GM12878 (cell line): ENCODE results near the gene EPB41L4A.

Experiments
- CBX5 ChIP-seq: sonication (generic); IDR thresholded peaks from 2 replicates; pipeline ENCODE4 v1.6.1; 2016; ENCODE audit warnings: low read depth, moderate library complexity, mild to moderate bottlenecking, inconsistent platforms
- CREM ChIP-seq: IDR thresholded peaks from 2 replicates; pipeline ENCODE4 v1.6.1; 2014; ENCODE audit warnings: antibody characterized with exemption, low read depth
- CTCF ChIP-seq, 3 experiments: IDR thresholded peaks in 2 of 3; conservative IDR thresholded peaks in 1 of 3; 2 replicates each; pipeline ENCODE4 v1.5.1; 2011; ENCODE audit warnings: low read depth in 3 of 3, low read length in 3 of 3, mild to moderate bottlenecking in 3 of 3, control low read depth in 2 of 3, moderate library complexity in 2 of 3, inconsistent platforms in 1 of 3, mixed read lengths in 1 of 3; ENCODE audit not compliant: control insufficient read depth in 2 of 3, insufficient read depth in 1 of 3; ENCODE audit errors: extremely low read depth in 1 of 3
- E2F4 ChIP-seq: IDR thresholded peaks from 2 replicates; pipeline ENCODE4 v1.6.1; 2012; ENCODE audit warnings: low read depth, low read length, improper control_type of control experiment
- EP300 ChIP-seq, 2 experiments: fragments of 150-350 bp in 1 of 2; IDR thresholded peaks; 2 replicates each; pipeline ENCODE4 v1.6.1; 2011 to 2012; ENCODE audit warnings: low read depth in 2 of 2, low read length in 2 of 2, borderline replicate concordance in 1 of 2, improper control_type of control experiment in 1 of 2, inconsistent platforms in 1 of 2; ENCODE audit not compliant: control insufficient read depth in 1 of 2
- EZH2 ChIP-seq: IDR thresholded peaks from 2 replicates; pipeline ENCODE4 v1.6.1; 2012; ENCODE audit warnings: low read depth, mild to moderate bottlenecking, control low read depth, inconsistent platforms, low read length, borderline replicate concordance; ENCODE audit not compliant: control insufficient read depth
- NBN ChIP-seq: fragments of 450-650 bp; IDR thresholded peaks from 2 replicates; pipeline ENCODE4 v1.6.1; 2016
- POLR2A ChIP-seq: IDR thresholded peaks from 2 replicates; pipeline ENCODE4 v1.6.1; 2011; ENCODE audit warnings: low read depth, mild to moderate bottlenecking, low read length
- POLR2AphosphoS5 ChIP-seq: IDR thresholded peaks from 2 replicates; pipeline ENCODE4 v1.6.1; 2011; ENCODE audit warnings: mild to moderate bottlenecking, low read length, inconsistent platforms
- SKIL ChIP-seq: fragments of 450-650 bp; IDR thresholded peaks from 2 replicates; pipeline ENCODE4 v1.6.1; 2017; ENCODE audit warnings: mild to moderate bottlenecking, low read depth, inconsistent platforms; ENCODE audit not compliant: poor library complexity, severe bottlenecking
- SRF ChIP-seq, 2 experiments: IDR thresholded peaks; 2 replicates each; pipeline ENCODE4 v1.6.1; 2011; ENCODE audit warnings: low read depth in 2 of 2, low read length in 2 of 2, mild to moderate bottlenecking in 1 of 2, moderate library complexity in 1 of 2
- TAF1 ChIP-seq: IDR thresholded peaks from 2 replicates; pipeline ENCODE4 v1.6.1; 2011; ENCODE audit warnings: mild to moderate bottlenecking, low read depth, low read length, borderline replicate concordance
- TCF12 ChIP-seq: IDR thresholded peaks from 2 replicates; pipeline ENCODE4 v1.6.1; 2011; ENCODE audit warnings: low read depth, mild to moderate bottlenecking, low read length

GRCh38 chr5:112126982-112127381, 292.1 kb downstream of the EPB41L4A start:
- TF ChIP-seq EZH2 = no peak
- TF ChIP-seq CTCF (IDR thresholded peaks at IDR 0.05 in 2 of 3, conservative IDR thresholded peaks at IDR 0.05 in 1 of 3; ENCODE audit: control insufficient read depth in 2 of 3, extremely low read depth in 1 of 3, insufficient read depth in 1 of 3, low read depth in 3 of 3, low read length in 3 of 3) = no peak
- TF ChIP-seq POLR2AphosphoS5 = no peak
- TF ChIP-seq SRF (IDR thresholded peaks at IDR 0.05; ENCODE audit: low read depth in 2 of 2, low read length in 2 of 2) = no peak
- no peak for TF ChIP-seq POLR2A
- no peak for TF ChIP-seq E2F4
- no peak for TF ChIP-seq CBX5
- no peak for TF ChIP-seq SKIL
- TF ChIP-seq TAF1 = no peak
- no peak for TF ChIP-seq TCF12
- TF ChIP-seq CREM = no peak
- no peak for TF ChIP-seq EP300 (IDR thresholded peaks at IDR 0.05; ENCODE audit: borderline replicate concordance in 1 of 2, control insufficient read depth in 1 of 2, low read depth in 2 of 2, low read length in 2 of 2)
- no peak for TF ChIP-seq NBN
